HEK293 (cell line): ENCODE data around the gene IMPG1.

Experiments used
- CTCF ChIA-PET: fragments of 350-600 bp; formaldehyde crosslinking; extraction: SDS; loops from one replicate; lab custom pipeline; 2021; ENCODE audit warnings: antibody characterized with exemption; lab: Yijun Ruan, JAX
- POLR2A ChIA-PET: fragments of 300-600 bp; formaldehyde crosslinking; extraction: SDS; loops from one replicate; lab custom pipeline; 2020; ENCODE audit warnings: antibody characterized with exemption, inconsistent platforms; lab: Yijun Ruan, JAX
- H3K27ac ChIP-seq: fragments of 200-500 bp; sonication (Bioruptor generic); 2 replicates; pipeline ENCODE4 v1.5.1; 2014; ENCODE audit warnings: low read depth, low read length, control low read depth, inconsistent platforms; ENCODE audit errors: extremely low read depth
- H3K36me3 ChIP-seq, 2 experiments: fragments of 200-500 bp in 1 of 2; sonication (Bioruptor generic) in 1 of 2; 1 replicate in 1 of 2; 2 replicates in 1 of 2; pipeline ENCODE4 v1.5.1; 2014 to 2017; ENCODE audit warnings: inconsistent platforms in 2 of 2, low read length in 2 of 2; ENCODE audit not compliant: control insufficient read depth in 2 of 2, insufficient read depth in 1 of 2
- H3K4me1 ChIP-seq: fragments of 200-500 bp; sonication (Bioruptor generic); 2 replicates; pipeline ENCODE4 v1.5.1; 2014; ENCODE audit warnings: mild to moderate bottlenecking, low read length, inconsistent platforms; ENCODE audit not compliant: control insufficient read depth, insufficient read depth
- H3K4me3 ChIP-seq: 2 replicates; pipeline ENCODE4 v1.5.1; 2011; ENCODE audit warnings: low read depth, mild to moderate bottlenecking, control low read depth, low read length, moderate library complexity
- H3K9me3 ChIP-seq: fragments of 200-500 bp; sonication (Bioruptor generic); 2 replicates; pipeline ENCODE4 v1.5.1; 2014; ENCODE audit warnings: low read depth, low read length, inconsistent platforms; ENCODE audit not compliant: control insufficient read depth, insufficient read depth
- OSR2 ChIP-seq: fragments of 450-650 bp; formaldehyde crosslinking; IDR thresholded peaks from 2 replicates; pipeline ENCODE4 v1.5.1; 2016; ENCODE audit warnings: missing biosample characterization, missing genetic modification characterization
- SCRT2 ChIP-seq: fragments of 450-650 bp; formaldehyde crosslinking; IDR thresholded peaks from 2 replicates; pipeline ENCODE4 v1.5.1; 2016; ENCODE audit warnings: missing biosample characterization, missing genetic modification characterization
- SP3 ChIP-seq: fragments of 450-650 bp; formaldehyde crosslinking; IDR thresholded peaks from 2 replicates; pipeline ENCODE4 v1.5.1; 2016; ENCODE audit warnings: missing biosample characterization, missing genetic modification characterization
- ZNF121 ChIP-seq: fragments of 450-650 bp; formaldehyde crosslinking; IDR thresholded peaks from 2 replicates; pipeline ENCODE4 v1.5.1; 2016; ENCODE audit warnings: missing biosample characterization, missing genetic modification characterization
- ZNF132 ChIP-seq: fragments of 450-650 bp; formaldehyde crosslinking; IDR thresholded peaks from 2 replicates; pipeline ENCODE4 v1.5.1; 2017; ENCODE audit warnings: missing biosample characterization, missing genetic modification characterization, borderline replicate concordance
- ZNF16 ChIP-seq: fragments of 450-650 bp; formaldehyde crosslinking; IDR thresholded peaks from 2 replicates; pipeline ENCODE4 v1.5.1; 2016; ENCODE audit warnings: low read depth, missing biosample characterization, missing genetic modification characterization
- ZNF2 ChIP-seq: fragments of 450-650 bp; formaldehyde crosslinking; IDR thresholded peaks from 2 replicates; pipeline ENCODE4 v1.5.1; 2016; ENCODE audit warnings: missing biosample characterization, missing genetic modification characterization
- ZNF214 ChIP-seq: fragments of 450-650 bp; formaldehyde crosslinking; IDR thresholded peaks from 2 replicates; pipeline ENCODE4 v1.5.1; 2017; ENCODE audit warnings: missing biosample characterization, mild to moderate bottlenecking, missing genetic modification characterization, borderline replicate concordance
- ZNF221 ChIP-seq: fragments of 450-650 bp; formaldehyde crosslinking; IDR thresholded peaks from 2 replicates; pipeline ENCODE4 v1.5.1; 2017; ENCODE audit warnings: missing biosample characterization, missing genetic modification characterization, borderline replicate concordance
- ZNF239 ChIP-seq: fragments of 450-650 bp; formaldehyde crosslinking; IDR thresholded peaks from 2 replicates; pipeline ENCODE4 v1.5.1; 2016; ENCODE audit warnings: missing biosample characterization, missing genetic modification characterization
- ZNF292 ChIP-seq: fragments of 450-650 bp; formaldehyde crosslinking; IDR thresholded peaks from 2 replicates; pipeline ENCODE4 v1.5.1; 2016; ENCODE audit warnings: low read depth, missing biosample characterization, missing genetic modification characterization, borderline replicate concordance
- ZNF398 ChIP-seq: fragments of 450-650 bp; formaldehyde crosslinking; IDR thresholded peaks from 2 replicates; pipeline ENCODE4 v1.5.1; 2017; ENCODE audit warnings: missing biosample characterization, missing genetic modification characterization
- ZNF449 ChIP-seq: fragments of 450-650 bp; formaldehyde crosslinking; IDR thresholded peaks from 2 replicates; pipeline ENCODE4 v1.5.1; 2017; ENCODE audit warnings: missing biosample characterization, mild to moderate bottlenecking, missing genetic modification characterization, moderate library complexity
- ZNF530 ChIP-seq: fragments of 450-650 bp; formaldehyde crosslinking; IDR thresholded peaks from 2 replicates; pipeline ENCODE4 v1.5.1; 2016; ENCODE audit warnings: low read depth, missing biosample characterization, missing genetic modification characterization
- ZNF555 ChIP-seq: fragments of 450-650 bp; formaldehyde crosslinking; conservative IDR thresholded peaks from 2 replicates; pipeline ENCODE4 v1.5.1; 2017; ENCODE audit warnings: missing biosample characterization, mild to moderate bottlenecking, missing genetic modification characterization, inconsistent platforms
- ZNF560 ChIP-seq: fragments of 450-650 bp; formaldehyde crosslinking; IDR thresholded peaks from 2 replicates; pipeline ENCODE4 v1.5.1; 2017; ENCODE audit warnings: missing biosample characterization, missing genetic modification characterization, borderline replicate concordance
- ZNF610 ChIP-seq: fragments of 450-650 bp; formaldehyde crosslinking; IDR thresholded peaks from 2 replicates; pipeline ENCODE4 v1.5.1; 2016; ENCODE audit warnings: missing biosample characterization, missing genetic modification characterization, borderline replicate concordance
- ZNF747 ChIP-seq: fragments of 450-650 bp; formaldehyde crosslinking; IDR thresholded peaks from 2 replicates; pipeline ENCODE4 v1.5.1; 2016; ENCODE audit warnings: missing biosample characterization, missing genetic modification characterization
- ZNF792 ChIP-seq: fragments of 450-650 bp; formaldehyde crosslinking; IDR thresholded peaks from 2 replicates; pipeline ENCODE4 v1.5.1; 2016; ENCODE audit warnings: missing biosample characterization, missing genetic modification characterization
- ZXDB ChIP-seq: fragments of 450-650 bp; formaldehyde crosslinking; IDR thresholded peaks from 2 replicates; pipeline ENCODE4 v1.5.1; 2016; ENCODE audit warnings: missing biosample characterization, missing genetic modification characterization
- TF ChIP-seq, protein P1 (sequence below): fragments of 450-650 bp; formaldehyde crosslinking; IDR thresholded peaks from 2 replicates; pipeline ENCODE4 v1.5.1; 2016; ENCODE audit warnings: missing biosample characterization, missing genetic modification characterization
- TF ChIP-seq, protein P2 (sequence below): fragments of 450-650 bp; formaldehyde crosslinking; IDR thresholded peaks from 2 replicates; pipeline ENCODE4 v1.5.1; 2016; ENCODE audit warnings: missing biosample characterization, missing genetic modification characterization
- TF ChIP-seq, protein P3 (sequence below): fragments of 450-650 bp; formaldehyde crosslinking; IDR thresholded peaks from 2 replicates; pipeline ENCODE4 v1.5.1; 2016; ENCODE audit warnings: missing biosample characterization, missing genetic modification characterization
- TF ChIP-seq, protein P4 (sequence below): fragments of 450-650 bp; formaldehyde crosslinking; IDR thresholded peaks from 2 replicates; pipeline ENCODE4 v1.5.0; 2017; ENCODE audit warnings: missing biosample characterization, missing genetic modification characterization, borderline replicate concordance

Gene IMPG1

GRCh38 chr6:75892384-75892783 lies 180.1 kb downstream of the IMPG1 start:
- no peaks in the 10 kb centered on the region for H3K4me1 ChIP-seq
- POLR2A ChIA-PET = no interaction called here
- peaks cover 16 to 23% of the 10 kb centered on the region in 2 experiments; a peak in 2 of 3 replicates for H3K36me3 ChIP-seq
- TF ChIP-seq ZNF555 (tag by site-specific recombination) = no peak
- TF ChIP-seq ZNF292 (tag by site-specific recombination) = no peak
- TF ChIP-seq, protein P1, sequence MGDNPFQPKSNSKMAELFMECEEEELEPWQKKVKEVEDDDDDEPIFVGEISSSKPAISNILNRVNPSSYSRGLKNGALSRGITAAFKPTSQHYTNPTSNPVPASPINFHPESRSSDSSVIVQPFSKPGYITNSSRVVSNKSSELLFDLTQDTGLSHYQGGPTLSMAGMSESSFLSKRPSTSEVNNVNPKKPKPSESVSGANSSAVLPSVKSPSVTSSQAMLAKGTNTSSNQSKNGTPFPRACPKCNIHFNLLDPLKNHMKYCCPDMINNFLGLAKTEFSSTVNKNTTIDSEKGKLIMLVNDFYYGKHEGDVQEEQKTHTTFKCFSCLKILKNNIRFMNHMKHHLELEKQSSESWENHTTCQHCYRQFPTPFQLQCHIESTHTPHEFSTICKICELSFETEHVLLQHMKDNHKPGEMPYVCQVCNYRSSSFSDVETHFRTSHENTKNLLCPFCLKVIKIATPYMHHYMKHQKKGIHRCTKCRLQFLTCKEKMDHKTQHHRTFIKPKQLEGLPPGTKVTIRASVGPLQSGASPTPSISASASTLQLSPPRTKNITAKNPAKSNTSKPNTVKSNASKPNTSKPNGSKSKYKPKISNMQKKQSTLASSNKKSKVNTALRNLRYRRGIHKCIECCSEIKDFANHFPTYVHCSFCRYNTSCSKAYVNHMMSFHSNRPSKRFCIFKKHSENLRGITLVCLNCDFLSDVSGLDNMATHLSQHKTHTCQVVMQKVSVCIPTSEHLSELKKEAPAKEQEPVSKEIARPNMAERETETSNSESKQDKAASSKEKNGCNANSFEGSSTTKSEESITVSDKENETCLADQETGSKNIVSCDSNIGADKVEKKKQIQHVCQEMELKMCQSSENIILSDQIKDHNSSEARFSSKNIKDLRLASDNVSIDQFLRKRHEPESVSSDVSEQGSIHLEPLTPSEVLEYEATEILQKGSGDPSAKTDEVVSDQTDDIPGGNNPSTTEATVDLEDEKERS = no peak
- TF ChIP-seq SP3 (tag by site-specific recombination) = no peak
- TF ChIP-seq, protein P2, sequence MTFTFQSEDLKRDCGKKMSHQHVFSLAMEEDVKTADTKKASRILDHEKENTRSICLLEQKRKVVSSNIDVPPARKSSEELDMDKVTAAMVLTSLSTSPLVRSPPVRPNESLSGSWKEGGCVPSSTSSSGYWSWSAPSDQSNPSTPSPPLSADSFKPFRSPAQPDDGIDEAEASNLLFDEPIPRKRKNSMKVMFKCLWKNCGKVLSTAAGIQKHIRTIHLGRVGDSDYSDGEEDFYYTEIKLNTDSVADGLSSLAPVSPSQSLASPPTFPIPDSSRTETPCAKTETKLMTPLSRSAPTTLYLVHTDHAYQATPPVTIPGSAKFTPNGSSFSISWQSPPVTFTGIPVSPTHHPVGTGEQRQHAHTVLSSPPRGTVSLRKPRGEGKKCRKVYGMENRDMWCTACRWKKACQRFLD (tag by site-specific recombination) = no peak
- no peak for TF ChIP-seq ZNF398
- TF ChIP-seq, protein P3, sequence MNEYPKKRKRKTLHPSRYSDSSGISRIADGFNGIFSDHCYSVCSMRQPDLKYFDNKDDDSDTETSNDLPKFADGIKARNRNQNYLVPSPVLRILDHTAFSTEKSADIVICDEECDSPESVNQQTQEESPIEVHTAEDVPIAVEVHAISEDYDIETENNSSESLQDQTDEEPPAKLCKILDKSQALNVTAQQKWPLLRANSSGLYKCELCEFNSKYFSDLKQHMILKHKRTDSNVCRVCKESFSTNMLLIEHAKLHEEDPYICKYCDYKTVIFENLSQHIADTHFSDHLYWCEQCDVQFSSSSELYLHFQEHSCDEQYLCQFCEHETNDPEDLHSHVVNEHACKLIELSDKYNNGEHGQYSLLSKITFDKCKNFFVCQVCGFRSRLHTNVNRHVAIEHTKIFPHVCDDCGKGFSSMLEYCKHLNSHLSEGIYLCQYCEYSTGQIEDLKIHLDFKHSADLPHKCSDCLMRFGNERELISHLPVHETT (tag by site-specific recombination) = no peak
- TF ChIP-seq ZNF132 (tag by site-specific recombination) = no peak
- no peak overlapping the region for H3K4me3 ChIP-seq
- H3K9me3 ChIP-seq = no peaks in the 10 kb centered on the region
- CTCF ChIA-PET = interaction anchor here (0.6 to 7.6 kb wide), 20 partner anchors 10 to 1566 kb away, joined by 3 to 99 read pairs (median 6); no protein-coding TSS in a partner anchor
- H3K27ac ChIP-seq = no peak overlapping the region

DNA sequence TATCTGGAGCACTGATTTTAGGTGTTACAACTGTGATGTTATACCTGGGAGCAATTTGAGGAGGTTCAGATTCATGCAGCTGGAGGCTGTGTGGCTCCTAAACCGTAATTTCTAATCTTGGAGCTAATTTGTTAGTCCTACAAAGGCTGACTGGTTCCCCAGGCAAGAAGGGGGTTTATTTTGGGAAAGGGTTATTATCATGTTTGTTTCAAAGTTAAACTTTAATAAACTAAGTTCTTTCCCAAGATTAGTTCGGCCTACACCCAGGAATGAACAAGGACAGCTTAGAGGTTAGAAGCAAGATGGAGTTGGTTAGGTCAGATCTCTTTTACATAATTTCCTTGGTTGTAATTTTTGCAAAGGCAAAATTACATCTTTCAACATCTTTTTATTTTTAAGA lies 187.6 kb downstream of the IMPG1 start:
- Histone ChIP-seq H3K27ac (no peak overlapping the region), H3K4me1 (0 out of 2 replicates have a peak, but pooled peaks cover 6% of the 10 kb centered on the region), H3K4me3 (no peak overlapping the region), H3K36me3 (peaks cover 11 to 17% of the 10 kb centered on the region in 2 experiments), H3K9me3 (no peaks in the 10 kb centered on the region)
- POLR2A ChIA-PET = no interaction called here
- CTCF ChIA-PET = interaction anchor here (0.6 to 6.1 kb wide), 2 partner anchors 8 to 13 kb away, joined by 4 to 74 read pairs; no protein-coding TSS in a partner anchor
- TF ChIP-seq ZXDB (tag by site-specific recombination) (no peak), ZNF449 (tag by site-specific recombination) (no peak), ZNF2 (tag by site-specific recombination) (no peak), ZNF16 (no peak), ZNF221 (tag by site-specific recombination) (no peak), ZNF610 (tag by site-specific recombination) (no peak), ZNF214 (tag by site-specific recombination) (no peak), ZNF239 (tag by site-specific recombination) (no peak), ZNF560 (no peak), ZNF792 (tag by site-specific recombination) (no peak), ZNF121 (tag by site-specific recombination) (no peak), SCRT2 (no peak), ZNF530 (no peak), ZNF747 (tag by site-specific recombination) (no peak), OSR2 (tag by site-specific recombination) (no peak)
- TF ChIP-seq, protein P4, sequence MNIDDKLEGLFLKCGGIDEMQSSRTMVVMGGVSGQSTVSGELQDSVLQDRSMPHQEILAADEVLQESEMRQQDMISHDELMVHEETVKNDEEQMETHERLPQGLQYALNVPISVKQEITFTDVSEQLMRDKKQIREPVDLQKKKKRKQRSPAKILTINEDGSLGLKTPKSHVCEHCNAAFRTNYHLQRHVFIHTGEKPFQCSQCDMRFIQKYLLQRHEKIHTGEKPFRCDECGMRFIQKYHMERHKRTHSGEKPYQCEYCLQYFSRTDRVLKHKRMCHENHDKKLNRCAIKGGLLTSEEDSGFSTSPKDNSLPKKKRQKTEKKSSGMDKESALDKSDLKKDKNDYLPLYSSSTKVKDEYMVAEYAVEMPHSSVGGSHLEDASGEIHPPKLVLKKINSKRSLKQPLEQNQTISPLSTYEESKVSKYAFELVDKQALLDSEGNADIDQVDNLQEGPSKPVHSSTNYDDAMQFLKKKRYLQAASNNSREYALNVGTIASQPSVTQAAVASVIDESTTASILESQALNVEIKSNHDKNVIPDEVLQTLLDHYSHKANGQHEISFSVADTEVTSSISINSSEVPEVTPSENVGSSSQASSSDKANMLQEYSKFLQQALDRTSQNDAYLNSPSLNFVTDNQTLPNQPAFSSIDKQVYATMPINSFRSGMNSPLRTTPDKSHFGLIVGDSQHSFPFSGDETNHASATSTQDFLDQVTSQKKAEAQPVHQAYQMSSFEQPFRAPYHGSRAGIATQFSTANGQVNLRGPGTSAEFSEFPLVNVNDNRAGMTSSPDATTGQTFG (tag by site-specific recombination) = no peak
